PFSK-1 (cell line): ENCODE results near the gene ARL8B.

ENCODE experiments used
- FOXP2 ChIP-seq: optimal IDR thresholded peaks from 2 replicates; pipeline ENCODE3; 2011; ENCODE audit warnings: borderline replicate concordance, control low read depth, inconsistent platforms; ENCODE audit not compliant: insufficient read depth; ENCODE audit errors: extremely low read length, extremely low read depth
- POLR2AphosphoS5 ChIP-seq: IDR thresholded peaks from 2 replicates; pipeline ENCODE4 v1.6.1; 2012; ENCODE audit warnings: low read depth, mild to moderate bottlenecking, control low read depth, low read length, moderate library complexity
- SIN3A ChIP-seq: IDR thresholded peaks from 2 replicates; pipeline ENCODE4 v1.6.1; 2012; ENCODE audit warnings: mild to moderate bottlenecking, low read length, moderate library complexity, borderline replicate concordance; ENCODE audit not compliant: insufficient read depth
- TAF1 ChIP-seq: IDR thresholded peaks from 2 replicates; pipeline ENCODE4 v1.6.1; 2012; ENCODE audit warnings: low read length, control low read depth, borderline replicate concordance; ENCODE audit not compliant: insufficient read depth
- TF ChIP-seq, protein P1 (sequence below), 2 experiments: IDR thresholded peaks; 2 replicates each; pipeline versions ENCODE4 v1.6.1 to v1.8.0; 2011 to 2012; ENCODE audit warnings: low read depth in 2 of 2, low read length in 2 of 2, control low read depth in 1 of 2, inconsistent platforms in 1 of 2, mild to moderate bottlenecking in 1 of 2, moderate library complexity in 1 of 2; ENCODE audit not compliant: insufficient read depth in 1 of 2

The ARL8B gene

DNA sequence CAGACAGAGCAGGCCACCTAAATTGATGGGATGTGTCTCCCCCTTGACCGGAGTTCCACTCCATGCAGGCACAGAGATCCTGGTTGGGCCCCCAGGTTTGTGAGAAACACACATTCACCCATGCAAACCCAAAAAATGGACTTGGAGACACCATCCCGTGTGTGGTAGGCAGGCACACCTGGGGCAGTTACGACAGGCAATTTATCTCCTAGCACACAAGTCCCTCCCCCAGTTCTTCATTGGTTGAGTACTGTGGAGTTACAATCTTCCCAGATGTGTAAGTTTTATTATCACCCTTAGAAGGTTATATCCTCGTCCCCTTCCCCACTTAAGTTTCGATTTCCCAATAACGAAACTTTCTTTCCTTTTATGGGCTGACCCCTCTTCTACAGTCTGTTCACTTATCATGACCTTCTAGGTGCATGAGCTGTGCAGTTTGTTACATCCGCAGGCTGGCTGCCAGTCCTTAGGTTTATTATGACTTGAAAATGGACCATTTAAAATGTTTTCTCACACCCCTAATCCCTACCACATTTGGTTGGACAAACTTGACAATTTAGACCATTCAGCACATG, 27.3 kb downstream of the ARL8B start:
- TF ChIP-seq TAF1 (no peak), POLR2AphosphoS5 (no peak), SIN3A (no peak), FOXP2 (no peak)
- TF ChIP-seq, protein P1, sequence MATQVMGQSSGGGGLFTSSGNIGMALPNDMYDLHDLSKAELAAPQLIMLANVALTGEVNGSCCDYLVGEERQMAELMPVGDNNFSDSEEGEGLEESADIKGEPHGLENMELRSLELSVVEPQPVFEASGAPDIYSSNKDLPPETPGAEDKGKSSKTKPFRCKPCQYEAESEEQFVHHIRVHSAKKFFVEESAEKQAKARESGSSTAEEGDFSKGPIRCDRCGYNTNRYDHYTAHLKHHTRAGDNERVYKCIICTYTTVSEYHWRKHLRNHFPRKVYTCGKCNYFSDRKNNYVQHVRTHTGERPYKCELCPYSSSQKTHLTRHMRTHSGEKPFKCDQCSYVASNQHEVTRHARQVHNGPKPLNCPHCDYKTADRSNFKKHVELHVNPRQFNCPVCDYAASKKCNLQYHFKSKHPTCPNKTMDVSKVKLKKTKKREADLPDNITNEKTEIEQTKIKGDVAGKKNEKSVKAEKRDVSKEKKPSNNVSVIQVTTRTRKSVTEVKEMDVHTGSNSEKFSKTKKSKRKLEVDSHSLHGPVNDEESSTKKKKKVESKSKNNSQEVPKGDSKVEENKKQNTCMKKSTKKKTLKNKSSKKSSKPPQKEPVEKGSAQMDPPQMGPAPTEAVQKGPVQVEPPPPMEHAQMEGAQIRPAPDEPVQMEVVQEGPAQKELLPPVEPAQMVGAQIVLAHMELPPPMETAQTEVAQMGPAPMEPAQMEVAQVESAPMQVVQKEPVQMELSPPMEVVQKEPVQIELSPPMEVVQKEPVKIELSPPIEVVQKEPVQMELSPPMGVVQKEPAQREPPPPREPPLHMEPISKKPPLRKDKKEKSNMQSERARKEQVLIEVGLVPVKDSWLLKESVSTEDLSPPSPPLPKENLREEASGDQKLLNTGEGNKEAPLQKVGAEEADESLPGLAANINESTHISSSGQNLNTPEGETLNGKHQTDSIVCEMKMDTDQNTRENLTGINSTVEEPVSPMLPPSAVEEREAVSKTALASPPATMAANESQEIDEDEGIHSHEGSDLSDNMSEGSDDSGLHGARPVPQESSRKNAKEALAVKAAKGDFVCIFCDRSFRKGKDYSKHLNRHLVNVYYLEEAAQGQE (IDR thresholded peaks at IDR 0.05; ENCODE audit: insufficient read depth in 1 of 2, low read depth in 2 of 2, low read length in 2 of 2) = no peak

DNA sequence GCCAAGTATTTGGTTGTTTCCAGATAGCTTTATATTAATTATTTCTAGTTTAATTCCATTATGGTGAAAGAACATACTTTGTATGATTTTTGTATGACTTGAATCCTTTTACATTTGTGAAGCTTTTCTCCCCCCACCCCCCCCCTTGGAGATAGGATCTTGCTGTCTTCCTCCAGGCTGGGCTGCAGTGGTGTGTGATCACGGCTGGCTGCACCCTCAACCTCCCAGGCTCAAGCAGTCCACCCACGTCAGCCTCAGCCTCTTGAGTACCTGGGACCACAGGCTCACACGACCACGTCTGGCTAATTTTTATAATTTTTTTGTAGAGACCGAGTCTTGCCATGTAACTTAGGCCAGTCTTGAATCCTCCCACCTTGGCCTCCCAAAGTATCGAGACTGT, 29.5 kb downstream of the ARL8B start:
- TF ChIP-seq TAF1 (no peak), FOXP2 (no peak), SIN3A (no peak), POLR2AphosphoS5 (no peak)
- TF ChIP-seq, protein P1 (IDR thresholded peaks at IDR 0.05; ENCODE audit: insufficient read depth in 1 of 2, low read depth in 2 of 2, low read length in 2 of 2) = no peak

DNA sequence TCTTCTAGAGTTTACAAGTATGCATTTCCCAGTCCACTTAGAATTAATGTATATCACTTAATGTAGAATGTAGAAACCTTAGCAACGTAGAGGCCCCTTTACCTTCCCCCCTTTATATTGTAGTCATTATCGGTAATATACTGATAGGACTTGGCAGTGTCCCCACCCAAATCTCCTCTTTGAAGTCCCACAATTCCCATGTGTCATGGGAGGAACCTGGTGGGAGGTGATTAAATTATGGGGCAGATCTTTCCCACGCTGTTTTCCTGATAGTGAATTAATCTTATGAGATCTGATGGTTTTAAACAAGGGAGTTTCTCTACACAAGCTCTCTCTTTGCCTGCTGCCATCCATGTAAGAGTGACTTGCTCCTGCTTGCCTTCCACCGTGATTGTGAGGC, 31.0 kb downstream of the ARL8B start:
- TF ChIP-seq TAF1 (no peak), SIN3A (no peak), FOXP2 (no peak), POLR2AphosphoS5 (no peak)
- TF ChIP-seq, protein P1 (IDR thresholded peaks at IDR 0.05; ENCODE audit: insufficient read depth in 1 of 2, low read depth in 2 of 2, low read length in 2 of 2) = no peak

DNA sequence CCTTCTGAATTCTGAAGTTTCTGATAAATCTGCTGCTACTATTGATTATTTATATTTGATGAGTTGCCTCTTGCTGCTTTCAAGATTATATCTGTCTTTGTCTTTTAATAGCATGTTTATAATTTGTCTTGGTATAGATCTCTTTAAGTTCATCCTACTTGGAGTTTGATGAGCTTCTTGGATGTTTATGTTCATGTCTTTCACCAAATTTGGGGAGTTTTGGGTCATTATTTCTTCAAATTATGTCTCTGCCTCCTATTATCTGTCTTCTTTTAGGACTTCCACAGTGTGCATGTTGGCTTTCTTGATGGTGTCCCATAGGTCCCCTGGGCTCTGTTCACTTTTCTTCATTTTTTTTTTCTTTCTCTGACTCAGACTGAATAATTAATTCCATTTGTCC, 33.1 kb downstream of the ARL8B start:
- TF ChIP-seq FOXP2 (no peak), TAF1 (no peak), POLR2AphosphoS5 (no peak), SIN3A (no peak)
- TF ChIP-seq, protein P1 (IDR thresholded peaks at IDR 0.05; ENCODE audit: insufficient read depth in 1 of 2, low read depth in 2 of 2, low read length in 2 of 2) = no peak

DNA sequence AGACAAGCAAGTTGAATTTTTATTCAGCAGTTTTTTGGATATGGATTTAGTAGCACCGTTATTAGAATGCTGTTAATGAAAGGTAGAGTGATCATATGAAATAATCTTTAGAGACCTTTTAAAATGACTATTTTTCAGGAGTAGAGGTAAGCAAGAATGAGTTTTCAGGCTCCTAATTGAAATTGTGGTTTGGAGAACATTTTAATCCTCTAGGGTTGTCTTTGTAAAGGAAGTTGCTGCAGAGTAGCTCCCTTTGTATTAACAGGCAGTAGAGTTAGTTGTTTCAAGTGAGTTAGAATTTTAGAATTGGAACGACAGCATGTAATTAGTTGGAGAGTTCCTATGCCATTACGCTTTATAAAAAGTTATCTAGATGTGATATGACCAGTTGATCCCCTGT, 38.2 kb downstream of the ARL8B start:
- TF ChIP-seq FOXP2 (no peak), POLR2AphosphoS5 (no peak), SIN3A (no peak), TAF1 (no peak)
- TF ChIP-seq, protein P1 (IDR thresholded peaks at IDR 0.05; ENCODE audit: insufficient read depth in 1 of 2, low read depth in 2 of 2, low read length in 2 of 2) = no peak
